GM19043 (cell line): ENCODE results near the gene SLC17A6.

Experiments
- ATAC-seq: cut with Tn5 transposase; IDR thresholded peaks from one replicate; pipeline ENCODE4 v1.9.1; 2021; ENCODE audit warnings: low read depth; ENCODE audit not compliant: unreplicated experiment

The SLC17A6 gene

GRCh38 chr11:22337596-22338485 lies at the start of gene SLC17A6:
TSS of gene SLC17A6 (plus strand) at chr11:22338381. CDS start at chr11:22338534, 153 bp downstream.
- ATAC-seq: no peak

- ATAC-seq: no peak
These were observed 35.8 kb upstream of the SLC17A6 start for GRCh38 chr11:22302368-22302767.

- no peak for ATAC-seq
These were observed 33.7 kb upstream of the SLC17A6 start for GRCh38 chr11:22304337-22304961.

- no peak for ATAC-seq
These were observed 20.5 kb upstream of the SLC17A6 start for GRCh38 chr11:22317656-22318055.

GRCh38 chr11:22331771-22332170 lies 6.4 kb upstream of the SLC17A6 start:
- no peak for ATAC-seq

- ATAC-seq: no peak
These were observed 1.6 kb upstream of the SLC17A6 start for GRCh38 chr11:22336587-22336986.

GRCh38 chr11:22339611-22340010 lies 1.4 kb downstream of the SLC17A6 start:
- no peak for ATAC-seq

GRCh38 chr11:22340235-22340634 lies 2.1 kb downstream of the SLC17A6 start:
- no peak for ATAC-seq

GRCh38 chr11:22340701-22341587 lies 2.8 kb downstream of the SLC17A6 start:
- ATAC-seq: no peak

- ATAC-seq: no peak
These were observed 3.4 kb downstream of the SLC17A6 start for GRCh38 chr11:22341588-22341931.

GRCh38 chr11:22342211-22343031 lies 4.2 kb downstream of the SLC17A6 start:
- no peak for ATAC-seq

GRCh38 chr11:22343032-22343324 lies 4.8 kb downstream of the SLC17A6 start:
- no peak for ATAC-seq

- ATAC-seq: no peak
These were observed 5.3 kb downstream of the SLC17A6 start for GRCh38 chr11:22343371-22344032.

- ATAC-seq: no peak
These were observed 5.9 kb downstream of the SLC17A6 start for GRCh38 chr11:22344081-22344480.

- no peak for ATAC-seq
These were observed 8.1 kb downstream of the SLC17A6 start for GRCh38 chr11:22346282-22346681.

GRCh38 chr11:22347857-22348487 lies 9.8 kb downstream of the SLC17A6 start:
- no peak for ATAC-seq

- ATAC-seq: no peak
These were observed 11.3 kb downstream of the SLC17A6 start for GRCh38 chr11:22349491-22349890.

- no peak for ATAC-seq
These were observed 21.1 kb downstream of the SLC17A6 start for GRCh38 chr11:22359295-22359694.

- no peak for ATAC-seq
These were observed 33.0 kb downstream of the SLC17A6 start for GRCh38 chr11:22371160-22371559.
